ENCODE data around the gene KCNJ18. TPM values are rescaled to one million over a fixed set of nuclear protein-coding genes. Genes with fewer than 3 reads are reported as not detected.
"Not testable (repeated sequence)": the region's sequence is repeated elsewhere in the genome, so short reads cannot be mapped to it uniquely, and the experiment has no call there.

Gene KCNJ18
- polyA plus RNA-seq, 1 donor (not counting 4 experiments of a cell fraction or from before 2014, with no cell fraction given): not detected

- DNase-seq (ENCODE audit: low read depth, low spot score); H3K27ac ChIP-seq (ENCODE audit: control insufficient read depth, insufficient read depth, low read length); H3K36me3 ChIP-seq (ENCODE audit: control insufficient read depth in 2 of 2, extremely low read depth in 1 of 2, insufficient read depth in 2 of 2, low read length in 2 of 2); H3K9me1 ChIP-seq (ENCODE audit: control insufficient read depth, extremely low read depth, insufficient read depth, low read length); H3K27me3 ChIP-seq (ENCODE audit: control insufficient read depth, extremely low read depth, insufficient read depth, low read length); H3K4me1 ChIP-seq (ENCODE audit: control insufficient read depth, extremely low read depth, insufficient read depth, low read length); H3K9me3 ChIP-seq (ENCODE audit: control insufficient read depth, low read depth, low read length); H3K9ac ChIP-seq (ENCODE audit: control insufficient read depth, extremely low read depth, insufficient read depth, low read length); H3K79me2 ChIP-seq (ENCODE audit: control insufficient read depth, insufficient read depth, low read length); H4K20me1 ChIP-seq (ENCODE audit: control insufficient read depth, extremely low read depth, insufficient read depth, low read length); dilution Hi-C loops (cut with MboI; ENCODE audit: extremely low pct_ligation_motif_present, low sequenced_read_pairs); FAIRE-seq; H3K4me3 ChIP-seq (ENCODE audit: control insufficient read depth in 2 of 3, extremely low read depth in 1 of 3, insufficient read depth in 2 of 3, low read depth in 1 of 3, low read length in 3 of 3); H3K4me2 ChIP-seq (ENCODE audit: control insufficient read depth, extremely low read depth, insufficient read depth, low read depth, low read length); H2AFZ ChIP-seq (ENCODE audit: control insufficient read depth, low read length): not testable (repeated sequence)
These were observed 24.8 kb upstream of the KCNJ18 start for GRCh38 chr17:21667413-21668117.

GRCh38 chr17:21668118-21668488 lies 24.2 kb upstream of the KCNJ18 start:
- H3K4me3 ChIP-seq (ENCODE audit: control insufficient read depth in 2 of 3, extremely low read depth in 1 of 3, insufficient read depth in 2 of 3, low read depth in 1 of 3, low read length in 3 of 3); H3K9me3 ChIP-seq (ENCODE audit: control insufficient read depth, low read depth, low read length); H3K27me3 ChIP-seq (ENCODE audit: control insufficient read depth, extremely low read depth, insufficient read depth, low read length); H4K20me1 ChIP-seq (ENCODE audit: control insufficient read depth, extremely low read depth, insufficient read depth, low read length); DNase-seq (ENCODE audit: low read depth, low spot score); H3K27ac ChIP-seq (ENCODE audit: control insufficient read depth, insufficient read depth, low read length); H3K4me1 ChIP-seq (ENCODE audit: control insufficient read depth, extremely low read depth, insufficient read depth, low read length); H3K36me3 ChIP-seq (ENCODE audit: control insufficient read depth in 2 of 2, extremely low read depth in 1 of 2, insufficient read depth in 2 of 2, low read length in 2 of 2); H3K4me2 ChIP-seq (ENCODE audit: control insufficient read depth, extremely low read depth, insufficient read depth, low read depth, low read length); H3K79me2 ChIP-seq (ENCODE audit: control insufficient read depth, insufficient read depth, low read length); H3K9me1 ChIP-seq (ENCODE audit: control insufficient read depth, extremely low read depth, insufficient read depth, low read length); dilution Hi-C loops (cut with MboI; ENCODE audit: extremely low pct_ligation_motif_present, low sequenced_read_pairs); H2AFZ ChIP-seq (ENCODE audit: control insufficient read depth, low read length); H3K9ac ChIP-seq (ENCODE audit: control insufficient read depth, extremely low read depth, insufficient read depth, low read length); FAIRE-seq: not testable (repeated sequence)

GRCh38 chr17:21668746-21669508 lies 23.4 kb upstream of the KCNJ18 start:
- FAIRE-seq; dilution Hi-C loops (cut with MboI; ENCODE audit: extremely low pct_ligation_motif_present, low sequenced_read_pairs); DNase-seq (ENCODE audit: low read depth, low spot score): not testable (repeated sequence)

DNA sequence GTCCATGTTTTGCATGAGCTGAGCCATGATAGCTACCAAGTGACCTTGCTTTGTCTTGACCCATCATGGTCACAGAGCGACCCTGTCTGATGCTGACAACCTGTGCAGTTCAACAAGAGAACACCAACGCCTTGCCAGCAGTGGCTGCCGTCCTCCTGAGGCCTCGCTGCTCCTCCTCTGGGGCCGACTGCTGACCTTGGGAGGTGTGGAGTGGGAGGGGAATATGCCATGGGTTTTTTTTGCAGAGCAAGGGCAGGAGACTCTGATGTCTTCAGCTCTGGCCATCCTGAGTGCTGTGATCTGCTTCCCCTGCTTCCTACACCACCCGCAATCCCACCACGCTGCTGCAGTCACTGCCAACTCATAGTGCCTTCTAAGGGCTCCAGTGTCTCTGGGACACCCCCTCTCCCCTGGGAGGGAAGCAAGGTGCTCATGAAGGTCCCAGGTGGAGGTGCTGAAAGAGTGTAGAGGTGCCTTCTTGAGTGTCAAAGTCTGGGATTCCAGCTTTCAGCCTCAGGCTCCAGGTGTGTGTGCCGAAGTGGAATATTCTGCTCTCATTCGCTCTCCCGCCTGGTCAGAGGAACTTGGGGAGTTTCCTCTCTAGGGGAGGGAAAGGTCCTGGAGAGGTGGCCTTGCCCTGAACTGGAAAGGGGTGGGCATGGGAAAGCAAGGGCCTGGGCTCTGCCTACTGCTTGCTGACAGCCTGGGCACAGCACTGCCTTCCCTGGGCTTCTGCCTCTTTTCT lies 22.5 kb upstream of the KCNJ18 start:
- H3K27me3 ChIP-seq (ENCODE audit: control insufficient read depth, extremely low read depth, insufficient read depth, low read length); DNase-seq (ENCODE audit: low read depth, low spot score); H3K79me2 ChIP-seq (ENCODE audit: control insufficient read depth, insufficient read depth, low read length); H3K9me1 ChIP-seq (ENCODE audit: control insufficient read depth, extremely low read depth, insufficient read depth, low read length); H3K9ac ChIP-seq (ENCODE audit: control insufficient read depth, extremely low read depth, insufficient read depth, low read length); H3K27ac ChIP-seq (ENCODE audit: control insufficient read depth, insufficient read depth, low read length); H3K36me3 ChIP-seq (ENCODE audit: control insufficient read depth in 2 of 2, extremely low read depth in 1 of 2, insufficient read depth in 2 of 2, low read length in 2 of 2); H3K4me2 ChIP-seq (ENCODE audit: control insufficient read depth, extremely low read depth, insufficient read depth, low read depth, low read length); H3K9me3 ChIP-seq (ENCODE audit: control insufficient read depth, low read depth, low read length); H4K20me1 ChIP-seq (ENCODE audit: control insufficient read depth, extremely low read depth, insufficient read depth, low read length); FAIRE-seq; dilution Hi-C loops (cut with MboI; ENCODE audit: extremely low pct_ligation_motif_present, low sequenced_read_pairs); H3K4me1 ChIP-seq (ENCODE audit: control insufficient read depth, extremely low read depth, insufficient read depth, low read length); H2AFZ ChIP-seq (ENCODE audit: control insufficient read depth, low read length); H3K4me3 ChIP-seq (ENCODE audit: control insufficient read depth in 2 of 3, extremely low read depth in 1 of 3, insufficient read depth in 2 of 3, low read depth in 1 of 3, low read length in 3 of 3): not testable (repeated sequence)

More at GRCh38 chr17:21668746-21669508, 23.4 kb upstream of the KCNJ18 start:
- H3K9me3 ChIP-seq (ENCODE audit: control insufficient read depth, low read depth, low read length); H3K27ac ChIP-seq (ENCODE audit: control insufficient read depth, insufficient read depth, low read length); H3K4me2 ChIP-seq (ENCODE audit: control insufficient read depth, extremely low read depth, insufficient read depth, low read depth, low read length); H2AFZ ChIP-seq (ENCODE audit: control insufficient read depth, low read length); H3K9me1 ChIP-seq (ENCODE audit: control insufficient read depth, extremely low read depth, insufficient read depth, low read length); H4K20me1 ChIP-seq (ENCODE audit: control insufficient read depth, extremely low read depth, insufficient read depth, low read length); H3K36me3 ChIP-seq (ENCODE audit: control insufficient read depth in 2 of 2, extremely low read depth in 1 of 2, insufficient read depth in 2 of 2, low read length in 2 of 2); H3K27me3 ChIP-seq (ENCODE audit: control insufficient read depth, extremely low read depth, insufficient read depth, low read length); H3K79me2 ChIP-seq (ENCODE audit: control insufficient read depth, insufficient read depth, low read length); H3K4me1 ChIP-seq (ENCODE audit: control insufficient read depth, extremely low read depth, insufficient read depth, low read length); H3K9ac ChIP-seq (ENCODE audit: control insufficient read depth, extremely low read depth, insufficient read depth, low read length); H3K4me3 ChIP-seq (ENCODE audit: control insufficient read depth in 2 of 3, extremely low read depth in 1 of 3, insufficient read depth in 2 of 3, low read depth in 1 of 3, low read length in 3 of 3): not testable (repeated sequence)

Measured in keratinocyte (primary cell).